ENCODE measurements around the gene MYMK.

- TF ChIP-seq CTCF (IDR thresholded peaks at IDR 0.05 in 4 of 5, conservative IDR thresholded peaks at IDR 0.05 in 1 of 5) = no peak
- no peak for TF ChIP-seq POLR2A (IDR thresholded peaks at IDR 0.05)
Observed at GRCh38 chr9:133569121-133569785, 44.5 kb upstream of the MYMK start.
